ENCODE data around the gene LMO4. TPM values are rescaled to one million over a fixed set of nuclear protein-coding genes. Genes with fewer than 3 reads are reported as not detected.

The LMO4 gene
- total and polyA plus RNA-seq, 12 donors, result 10.3 to 26.9 (median 21.3) TPM

DNA sequence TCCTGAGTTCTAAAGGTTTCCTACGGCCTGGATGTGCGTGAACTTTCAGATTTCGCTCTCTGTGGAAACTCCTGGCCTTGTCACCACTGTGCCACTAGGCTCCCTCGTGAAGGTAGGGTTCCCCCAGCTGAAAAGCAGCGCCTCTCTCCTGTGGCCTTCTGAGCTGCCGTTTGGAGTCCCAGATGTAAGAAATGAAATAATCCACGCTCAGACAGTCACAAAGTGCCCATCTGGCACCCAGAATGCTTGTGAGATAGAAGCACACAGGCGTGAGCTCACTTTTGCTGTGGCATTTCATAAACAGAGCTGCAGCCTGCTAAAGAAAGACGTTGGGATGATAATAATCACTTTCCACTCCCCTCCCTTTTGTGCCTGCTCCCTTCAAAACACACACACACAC, 65.8 kb downstream of the LMO4 start:
- no peak overlapping the region for H3K4me3 ChIP-seq
- H3K27ac ChIP-seq, result no peak overlapping the region
- peaks cover 4 to 13% of the 10 kb centered on the region in 2 donors for H3K4me1 ChIP-seq (replicated peaks in 1 of 2)
- H3K9me3 ChIP-seq (replicated peaks in 1 of 3), result no peaks in the 10 kb centered on the region
- H3K27me3 ChIP-seq, result no peaks in the 10 kb centered on the region
- TF ChIP-seq CTCF (IDR thresholded peaks at IDR 0.05), result no peak
- TF ChIP-seq POLR2A (IDR thresholded peaks at IDR 0.05), result no peak
- 81 to 89% (median 83%) methylated on average over 8 to 9 of the region's 9 CpGs for WGBS, 4 donors
- intact Hi-C loops (cut with DNase I), result no loop called here
- H3K36me3 ChIP-seq (replicated peaks in 1 of 2), result no peaks in the 10 kb centered on the region
- DNase-seq, result no peak

GRCh38 chr1:87394982-87395381, 66.3 kb downstream of the LMO4 start:
- WGBS, 4 donors, result 85 to 100% (median 94%) methylated on average over 2 of the region's 2 CpGs
- TF ChIP-seq CTCF (IDR thresholded peaks at IDR 0.05), result no peak
- no peak for TF ChIP-seq POLR2A (IDR thresholded peaks at IDR 0.05)
- H3K9me3 ChIP-seq (replicated peaks in 1 of 3), result no peaks in the 10 kb centered on the region

More at GRCh38 chr1:87394982-87395381, 66.3 kb downstream of the LMO4 start:
- H3K4me3 ChIP-seq, result no peak overlapping the region
- peaks cover 4 to 13% of the 10 kb centered on the region in 2 donors for H3K4me1 ChIP-seq (replicated peaks in 1 of 2)
- no peaks in the 10 kb centered on the region for H3K36me3 ChIP-seq (replicated peaks in 1 of 2)
- no peak for DNase-seq
- H3K27me3 ChIP-seq, result no peaks in the 10 kb centered on the region
- H3K27ac ChIP-seq, result no peak overlapping the region
- intact Hi-C loops (cut with DNase I), result no loop called here

All from adrenal gland (tissue), 12 donors.